Astrocyte (in vitro differentiated cells and primary cell): ENCODE results near the gene IL4I1.

ENCODE experiments used
- CTCF ChIP-seq: IDR thresholded peaks from 2 replicates; pipeline ENCODE4 v1.5.1; 2011; ENCODE audit warnings: low read depth, mild to moderate bottlenecking, inconsistent platforms, low read length, moderate library complexity; ENCODE audit not compliant: insufficient read depth
- EZH2 ChIP-seq: IDR thresholded peaks from 2 replicates; pipeline ENCODE4 v1.6.1; 2012; ENCODE audit warnings: mild to moderate bottlenecking, low read length, inconsistent platforms; ENCODE audit not compliant: insufficient read depth

- no peak for TF ChIP-seq EZH2
- TF ChIP-seq CTCF: no peak
These were observed 18.6 kb downstream of the IL4I1 start for GRCh38 chr19:49877879-49878743.
